Endometrial microvascular endothelial cells (primary cell): ENCODE measurements around the gene PER3. TPM values are rescaled to one million over a fixed set of nuclear protein-coding genes. Genes with fewer than 3 reads are reported as not detected.

Experiments used
- total RNA-seq: library from RNA; depleted of rRNA; stranded (reverse); fragments of >200 nt; gene quantifications from one replicate; pipeline ENCODE4 v1.2.3, GENCODE V29; 2015; ENCODE audit errors: inconsistent ontology term

PER3 gene
- total RNA-seq, 1 donor from 2014 or later: 1.2 TPM

Other genes starting within 250 kb of the PER3 start
- 181 TPM for gene VAMP3, start 13.0 kb upstream of the PER3 start, total RNA-seq
- gene UTS2, start 68.8 kb downstream of the PER3 start, total RNA-seq: not detected
- gene TNFRSF9, start 156.5 kb downstream of the PER3 start, total RNA-seq: not detected
- 247 TPM for gene PARK7, start 177.4 kb downstream of the PER3 start, total RNA-seq
- 18.5 TPM for gene ERRFI1, start 242.0 kb downstream of the PER3 start, total RNA-seq